Prostate gland (tissue), 2 donors: Measurements from ENCODE around the gene ZNF37A. TPM values are rescaled to one million over a fixed set of nuclear protein-coding genes. Genes with fewer than 3 reads are reported as not detected.

ENCODE experiments used
- DNase-seq: peaks from one replicate; pipeline ENCODE4 v3.0.0-alpha.2; 2019; ENCODE audit warnings: low spot score
- H3K27ac ChIP-seq, 2 donors: fragments of 200-600 bp; sonication (generic); 2 replicates each; pipeline ENCODE4 v1.5.1; 2017 to 2019
- H3K27me3 ChIP-seq: fragments of 200-600 bp; sonication (generic); replicated peaks from 2 replicates; pipeline ENCODE4 v1.5.1; 2019; ENCODE audit not compliant: insufficient read depth
- H3K36me3 ChIP-seq, 2 donors: fragments of 200-600 bp; sonication (generic); 1 replicate in 1 of 2; 2 replicates in 1 of 2; pipeline versions ENCODE4 v1.5.1 to v1.8.1; 2017 to 2019
- H3K4me1 ChIP-seq: fragments of 200-600 bp; sonication (generic); replicated peaks from 2 replicates; pipeline ENCODE4 v1.5.1; 2019
- H3K4me3 ChIP-seq, 2 donors: fragments of 200-600 bp; sonication (generic); 2 replicates each; pipeline ENCODE4 v1.5.1; 2017 to 2019
- H3K9me3 ChIP-seq: fragments of 200-600 bp; sonication (generic); 2 replicates; pipeline ENCODE4 v1.5.1; 2017
- POLR2A ChIP-seq: fragments of 450-650 bp; IDR thresholded peaks from one replicate; pipeline ENCODE4 v1.6.1; 2016; ENCODE audit warnings: antibody characterized with exemption, mild to moderate bottlenecking
- WGBS: methylation state at CpG from one replicate; pipeline ENCODE4 v1.1.5; 2018; 5-methylcytosine and 5-hydroxymethylcytosine counted together
- intact Hi-C: fragments of 100-400 bp; cut with DNase I; formaldehyde crosslinking; loops from one replicate; pipeline ENCODE4 v1.14.2; 2022
- small RNA-seq, 2 donors: library from RNA; depleted of rRNA; stranded (forward); fragments of <200 nt; gene quantifications; one replicate each; pipeline ENCODE3, GENCODE V24; 2016
- total RNA-seq, 2 donors: library from RNA; depleted of rRNA; stranded (reverse); fragments of >200 nt; gene quantifications; one replicate each; pipeline ENCODE4 v1.1.0, GENCODE V29; 2016

ZNF37A gene
- total RNA-seq, 2 donors from 2014 or later, result 11.7 to 29.5 TPM

- intact Hi-C loops, result no loop called here
- TF ChIP-seq POLR2A, result no peak
- Histone ChIP-seq H3K4me1 (no peaks in the 10 kb centered on the region), H3K27ac (no peak overlapping the region), H3K27me3 (no peaks in the 10 kb centered on the region), H3K36me3 (no peaks in the 10 kb centered on the region), H3K9me3 (no peaks in the 10 kb centered on the region), H3K4me3 (no peak overlapping the region)
- DNase-seq, result no peak
- 32% methylated on average over 1 of the region's 1 CpG for WGBS
Measured at GRCh38 chr10:38184477-38184876, 90.3 kb downstream of the ZNF37A start.

Small RNA genes within 50 kb of the gene (small RNA-seq; reads per million reads assigned to genes)
- gene AL117339.2 (0 reads per million in 2 donors), gene AL161931.1 (0 reads per million in 2 donors), gene FXYD6P2 (0 reads per million in 2 donors)

Other genes with a start within 250 kb of the ZNF37A start
- 10 to 100 TPM; 12.3 to 18.2 TPM for gene ZNF248, start 236.7 kb upstream of the ZNF37A start, total RNA-seq
- 10 to 100 TPM in 1 of 2 donors, 1 to 10 TPM in 1; 9.8 to 13.0 TPM for gene ZNF25, start 117.7 kb upstream of the ZNF37A start, total RNA-seq
- gene ZNF33A, start 83.7 kb upstream of the ZNF37A start, total RNA-seq, result 10 to 100 TPM; 24.9 to 39.2 TPM